Measurements from ENCODE around the gene HES3.

The HES3 gene

DNA sequence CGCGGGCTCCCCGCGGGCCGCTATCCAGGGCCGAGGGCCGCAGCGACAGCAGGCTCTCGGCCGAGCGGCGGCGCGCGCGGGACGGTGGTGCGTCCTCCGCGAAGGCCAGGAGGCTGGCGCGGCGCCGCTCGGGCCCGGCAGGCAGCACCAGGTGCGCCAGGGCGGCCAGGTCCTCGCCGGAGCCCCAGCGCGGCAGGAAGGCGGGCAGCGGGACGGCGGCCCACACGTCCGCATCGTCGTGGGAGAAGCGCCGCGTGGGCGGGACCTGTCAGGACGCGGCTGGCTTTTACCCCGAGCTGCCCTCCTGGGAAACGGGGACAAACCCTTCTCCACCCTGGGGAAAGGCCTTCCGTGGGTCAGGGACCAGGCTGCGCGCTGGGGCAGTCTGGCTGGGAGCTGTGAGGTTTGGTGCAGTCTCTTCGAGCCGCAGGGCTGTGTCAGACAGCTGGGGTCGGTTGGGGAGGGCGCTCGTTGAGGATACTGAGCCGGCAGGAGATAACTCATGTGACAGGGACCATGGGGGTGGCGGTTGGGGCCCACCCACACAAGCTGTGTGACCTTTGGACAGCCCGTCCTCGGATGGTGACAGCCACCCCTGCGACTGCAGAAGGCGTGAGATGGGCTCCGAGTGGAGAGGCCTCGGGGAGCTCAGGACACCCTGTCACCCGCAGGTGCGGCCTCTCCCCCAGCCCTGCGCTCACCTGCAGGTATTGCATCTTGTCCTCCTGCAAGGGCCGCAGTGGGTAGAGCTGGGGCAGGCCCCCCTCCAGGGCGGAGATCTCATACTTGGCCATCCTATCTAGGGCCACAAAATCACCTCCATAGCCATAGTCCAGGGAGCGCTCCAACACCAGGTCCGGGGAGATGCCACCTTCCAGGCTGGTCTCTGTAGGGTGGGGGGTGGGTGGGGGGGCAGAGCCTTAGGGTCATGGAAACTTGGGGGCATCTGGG is 6.0 kb downstream of the HES3 start:
- peaks cover 6% of the 10 kb centered on the region for H3K4me1 ChIP-seq (ENCODE audit: control insufficient read depth, low read depth, low read length)
- no peak overlapping the region for H3K9ac ChIP-seq (ENCODE audit: low read length)
- no peaks in the 10 kb centered on the region for H3K9me3 ChIP-seq (ENCODE audit: control insufficient read depth, low read depth, low read length)
- no peaks in the 10 kb centered on the region for H3K36me3 ChIP-seq (ENCODE audit: control insufficient read depth, low read depth, low read length)
- H3K4me3 ChIP-seq (ENCODE audit: low read length): peak overlapping the region; percentile 9
- peaks cover 36% of the 10 kb centered on the region for H3K27me3 ChIP-seq (ENCODE audit: control insufficient read depth, insufficient read depth, low read length)
- H3K27ac ChIP-seq (ENCODE audit: low read length): no peak overlapping the region

DNA sequence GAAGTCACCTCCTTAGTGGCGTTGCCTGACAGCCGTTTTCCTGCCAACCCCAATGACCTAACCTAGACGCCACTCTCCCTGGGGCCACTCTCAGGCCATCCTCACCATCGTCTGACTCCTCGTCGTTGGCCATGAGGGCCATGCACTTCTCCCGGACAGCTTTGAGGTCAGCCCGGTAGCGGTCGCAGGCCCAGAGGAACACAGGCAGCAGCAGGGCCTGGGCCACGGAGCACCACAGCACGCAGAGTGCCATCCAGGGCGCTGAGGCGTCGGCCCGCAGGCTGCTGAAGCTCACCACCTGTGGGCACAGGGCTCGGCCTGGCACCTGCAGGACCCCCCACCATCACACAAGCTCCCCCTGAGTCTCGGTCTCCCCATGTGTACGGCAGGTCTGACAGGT is 7.3 kb downstream of the HES3 start:
- H3K4me1 ChIP-seq (ENCODE audit: control insufficient read depth, low read depth, low read length): peaks cover 3% of the 10 kb centered on the region
- H3K4me3 ChIP-seq (ENCODE audit: low read length): no peak overlapping the region
- H3K9me3 ChIP-seq (ENCODE audit: control insufficient read depth, low read depth, low read length): no peaks in the 10 kb centered on the region
- no peak overlapping the region for H3K9ac ChIP-seq (ENCODE audit: low read length)
- H3K27me3 ChIP-seq (ENCODE audit: control insufficient read depth, insufficient read depth, low read length): peaks cover 36% of the 10 kb centered on the region
- H3K27ac ChIP-seq (ENCODE audit: low read length): no peak overlapping the region
- no peaks in the 10 kb centered on the region for H3K36me3 ChIP-seq (ENCODE audit: control insufficient read depth, low read depth, low read length)

DNA sequence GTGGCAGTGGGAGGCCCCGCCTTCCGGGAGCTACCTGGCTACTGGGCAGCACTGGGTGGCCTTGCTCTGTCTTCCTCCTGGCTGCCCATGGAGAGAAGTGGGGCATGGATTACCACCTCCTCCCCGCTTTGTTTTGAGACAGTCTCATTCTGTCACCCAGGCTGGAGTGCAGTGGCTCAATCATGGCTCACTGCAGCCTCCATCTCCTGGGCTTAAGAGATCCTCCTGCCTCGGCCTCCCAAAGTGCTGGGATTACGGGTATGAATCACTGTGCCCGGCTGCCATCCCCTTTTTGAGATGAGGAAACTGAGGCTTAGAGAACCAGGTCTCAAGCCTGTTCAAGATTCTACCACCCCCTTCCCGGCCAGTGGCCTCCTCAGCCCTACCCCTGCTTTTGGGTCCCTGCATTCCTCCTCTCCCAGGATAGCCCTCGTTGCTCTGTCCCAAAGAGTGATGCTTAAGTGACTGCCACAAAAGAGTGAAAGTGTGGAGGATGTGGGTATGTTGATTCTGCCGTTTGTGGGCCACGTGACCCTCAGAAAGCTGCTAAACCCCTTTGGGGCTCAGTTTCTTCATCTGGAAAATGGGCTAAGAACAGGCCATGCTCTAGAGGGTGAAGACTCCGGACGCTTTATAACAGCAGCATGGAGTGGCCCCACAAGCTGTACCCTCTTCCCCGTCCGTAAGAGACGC is 7.8 kb downstream of the HES3 start:
- no peak overlapping the region for H3K4me3 ChIP-seq (ENCODE audit: low read length)
- peaks cover 36% of the 10 kb centered on the region for H3K27me3 ChIP-seq (ENCODE audit: control insufficient read depth, insufficient read depth, low read length)
- H3K9me3 ChIP-seq (ENCODE audit: control insufficient read depth, low read depth, low read length): no peaks in the 10 kb centered on the region
- H3K27ac ChIP-seq (ENCODE audit: low read length): no peak overlapping the region
- no peak overlapping the region for H3K9ac ChIP-seq (ENCODE audit: low read length)
- no peaks in the 10 kb centered on the region for H3K4me1 ChIP-seq (ENCODE audit: control insufficient read depth, low read depth, low read length)
- no peaks in the 10 kb centered on the region for H3K36me3 ChIP-seq (ENCODE audit: control insufficient read depth, low read depth, low read length)

DNA sequence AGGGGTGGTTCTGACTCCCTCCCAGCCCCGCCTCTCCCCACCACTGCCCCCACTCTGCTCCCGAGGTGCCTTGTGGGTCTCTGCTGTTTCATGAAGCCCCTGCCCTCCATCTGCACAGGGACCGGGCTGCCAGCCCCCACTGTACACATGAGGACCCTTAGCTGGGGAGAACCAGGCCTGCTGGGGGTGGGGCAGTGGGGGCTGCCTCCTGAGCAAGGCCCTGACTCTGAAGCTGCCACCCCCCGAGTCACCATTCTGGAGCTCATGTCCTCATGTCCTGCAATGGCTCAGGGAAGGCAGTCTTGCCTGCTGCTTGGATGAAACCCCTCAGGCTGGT is 8.4 kb downstream of the HES3 start:
- Histone ChIP-seq H3K27ac (ENCODE audit: low read length) (no peak overlapping the region), H3K27me3 (ENCODE audit: control insufficient read depth, insufficient read depth, low read length) (peaks cover 36% of the 10 kb centered on the region), H3K9me3 (ENCODE audit: control insufficient read depth, low read depth, low read length) (no peaks in the 10 kb centered on the region), H3K9ac (ENCODE audit: low read length) (no peak overlapping the region), H3K4me3 (ENCODE audit: low read length) (no peak overlapping the region), H3K36me3 (ENCODE audit: control insufficient read depth, low read depth, low read length) (no peaks in the 10 kb centered on the region), H3K4me1 (ENCODE audit: control insufficient read depth, low read depth, low read length) (no peaks in the 10 kb centered on the region)

DNA sequence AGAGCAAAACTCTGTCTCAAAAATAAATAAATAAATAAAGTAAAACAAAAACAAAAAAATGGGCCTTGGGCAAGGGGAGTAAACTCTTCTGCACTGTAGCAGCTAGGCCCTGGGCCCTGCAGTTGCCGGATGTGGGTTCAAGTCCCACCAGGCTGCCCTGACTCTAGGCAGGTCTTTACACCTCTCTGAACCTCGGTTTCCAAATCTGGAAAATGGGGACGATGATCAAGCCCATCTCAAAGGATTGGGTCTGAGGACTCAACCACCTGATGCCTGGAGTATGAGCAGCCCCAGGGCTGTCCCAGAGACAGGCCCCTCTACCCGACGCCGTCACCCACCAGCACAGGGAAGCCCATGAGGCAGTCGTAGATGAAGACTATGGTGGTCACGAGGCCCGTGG is 9.4 kb downstream of the HES3 start:
- Histone ChIP-seq H3K4me3 (ENCODE audit: low read length) (no peak overlapping the region), H3K27me3 (ENCODE audit: control insufficient read depth, insufficient read depth, low read length) (peaks cover 27% of the 10 kb centered on the region), H3K4me1 (ENCODE audit: control insufficient read depth, low read depth, low read length) (no peaks in the 10 kb centered on the region), H3K27ac (ENCODE audit: low read length) (no peak overlapping the region), H3K9ac (ENCODE audit: low read length) (no peak overlapping the region), H3K36me3 (ENCODE audit: control insufficient read depth, low read depth, low read length) (no peaks in the 10 kb centered on the region), H3K9me3 (ENCODE audit: control insufficient read depth, low read depth, low read length) (no peaks in the 10 kb centered on the region)

DNA sequence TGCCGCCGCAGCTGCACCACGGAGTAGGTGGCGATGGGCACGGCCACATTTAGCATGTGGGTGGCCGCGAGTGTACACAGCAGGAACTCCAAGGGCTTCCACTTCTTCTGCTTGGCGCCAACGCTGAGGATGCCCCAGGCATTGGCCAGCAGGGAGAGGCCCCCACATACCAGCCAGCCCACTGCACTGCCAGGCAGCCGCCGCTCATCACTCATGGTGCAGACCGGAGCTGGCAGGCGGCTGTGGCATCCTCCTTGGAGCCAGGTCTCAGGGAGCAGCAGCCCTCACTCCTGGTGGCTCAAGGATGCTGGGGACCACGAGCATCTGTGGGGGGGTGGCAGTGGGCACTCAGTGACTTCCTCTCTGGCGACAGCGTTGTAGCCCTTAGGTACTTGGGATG is 10.7 kb downstream of the HES3 start:
- Histone ChIP-seq H3K27ac (ENCODE audit: low read length) (no peak overlapping the region), H3K4me3 (ENCODE audit: low read length) (no peak overlapping the region), H3K4me1 (ENCODE audit: control insufficient read depth, low read depth, low read length) (no peaks in the 10 kb centered on the region), H3K9me3 (ENCODE audit: control insufficient read depth, low read depth, low read length) (no peaks in the 10 kb centered on the region), H3K9ac (ENCODE audit: low read length) (no peak overlapping the region), H3K36me3 (ENCODE audit: control insufficient read depth, low read depth, low read length) (no peaks in the 10 kb centered on the region), H3K27me3 (ENCODE audit: control insufficient read depth, insufficient read depth, low read length) (peaks cover 29% of the 10 kb centered on the region)

DNA sequence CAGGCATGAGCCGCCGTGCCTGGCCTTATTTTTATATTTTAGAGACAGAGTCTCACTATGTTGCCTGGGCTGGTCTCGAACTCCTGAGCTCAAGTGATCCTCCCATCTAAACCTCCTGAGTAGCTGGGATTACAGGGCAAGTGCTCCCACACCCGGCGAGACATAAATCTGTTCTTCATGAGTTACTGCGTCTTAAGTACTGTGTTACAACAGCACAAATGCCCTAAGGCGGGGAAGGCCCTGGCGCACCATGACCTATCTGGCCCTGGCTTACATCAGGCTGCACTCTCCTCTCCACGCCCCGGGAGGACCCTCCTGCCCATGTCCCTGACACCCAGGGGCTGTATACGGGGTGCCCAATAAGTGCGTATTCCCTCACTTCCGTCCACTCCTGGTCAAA is 12.7 kb downstream of the HES3 start:
- H3K9ac ChIP-seq (ENCODE audit: low read length): no peak overlapping the region
- H3K27ac ChIP-seq (ENCODE audit: low read length): no peak overlapping the region
- peaks cover under 1% of the 10 kb centered on the region for H3K4me1 ChIP-seq (ENCODE audit: control insufficient read depth, low read depth, low read length)
- H3K4me3 ChIP-seq (ENCODE audit: low read length): no peak overlapping the region
- no peaks in the 10 kb centered on the region for H3K9me3 ChIP-seq (ENCODE audit: control insufficient read depth, low read depth, low read length)
- peaks cover 16% of the 10 kb centered on the region for H3K27me3 ChIP-seq (ENCODE audit: control insufficient read depth, insufficient read depth, low read length)
- no peaks in the 10 kb centered on the region for H3K36me3 ChIP-seq (ENCODE audit: control insufficient read depth, low read depth, low read length)

DNA sequence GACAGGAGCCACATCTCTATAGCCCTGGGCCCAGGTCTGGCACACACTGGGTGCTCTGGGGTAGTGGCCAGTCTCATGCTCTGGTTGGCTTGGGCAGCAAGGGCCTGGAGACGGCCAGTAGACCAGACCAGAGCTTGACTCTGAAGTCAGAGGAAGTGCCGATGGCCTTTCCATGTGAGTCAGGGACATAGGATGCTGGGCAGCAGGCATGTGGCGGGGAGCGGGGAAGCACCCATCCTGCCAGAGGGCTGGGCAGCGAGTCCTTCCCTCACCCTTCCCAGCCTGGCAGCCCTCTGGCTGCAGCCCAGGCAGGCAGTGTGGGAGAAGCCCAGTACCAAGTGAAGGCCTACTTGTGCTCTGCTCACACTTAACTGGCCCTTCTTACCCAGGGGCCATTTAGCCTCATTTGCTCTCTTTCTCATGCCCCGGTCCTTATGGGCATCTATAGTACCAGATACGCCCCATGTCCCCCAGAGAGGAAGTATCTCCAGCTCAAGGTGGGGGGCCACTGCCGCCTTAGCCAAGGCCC is 13.6 kb downstream of the HES3 start:
- no peak overlapping the region for H3K27ac ChIP-seq (ENCODE audit: low read length)
- H3K9ac ChIP-seq (ENCODE audit: low read length): no peak overlapping the region
- no peaks in the 10 kb centered on the region for H3K9me3 ChIP-seq (ENCODE audit: control insufficient read depth, low read depth, low read length)
- no peaks in the 10 kb centered on the region for H3K36me3 ChIP-seq (ENCODE audit: control insufficient read depth, low read depth, low read length)
- H3K4me3 ChIP-seq (ENCODE audit: low read length): no peak overlapping the region
- peaks cover 5% of the 10 kb centered on the region for H3K4me1 ChIP-seq (ENCODE audit: control insufficient read depth, low read depth, low read length)
- peaks cover 23% of the 10 kb centered on the region for H3K27me3 ChIP-seq (ENCODE audit: control insufficient read depth, insufficient read depth, low read length)

DNA sequence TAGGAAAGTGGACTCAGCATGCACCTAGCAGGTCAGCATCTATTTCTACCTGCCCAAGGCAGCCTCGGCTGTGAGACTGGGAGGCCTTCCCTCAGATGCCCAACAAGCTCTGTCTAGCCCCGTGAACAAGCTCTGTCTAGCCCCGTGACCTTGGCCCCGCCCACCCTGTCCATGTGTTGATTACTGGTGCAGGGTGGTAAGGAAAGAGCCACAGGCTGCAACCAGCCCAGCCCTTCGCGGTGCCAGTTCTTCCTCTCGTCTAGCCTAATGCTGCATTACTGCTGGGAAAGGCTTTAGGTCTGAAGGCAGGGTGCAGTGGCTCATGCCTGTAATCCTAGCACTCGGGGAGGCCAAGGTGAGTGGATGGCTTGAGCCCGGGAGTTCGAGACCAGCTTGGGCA is 14.7 kb downstream of the HES3 start:
- peaks cover 5% of the 10 kb centered on the region for H3K4me1 ChIP-seq (ENCODE audit: control insufficient read depth, low read depth, low read length)
- peaks cover 23% of the 10 kb centered on the region for H3K27me3 ChIP-seq (ENCODE audit: control insufficient read depth, insufficient read depth, low read length)
- no peak overlapping the region for H3K27ac ChIP-seq (ENCODE audit: low read length)
- H3K36me3 ChIP-seq (ENCODE audit: control insufficient read depth, low read depth, low read length): no peaks in the 10 kb centered on the region
- H3K9me3 ChIP-seq (ENCODE audit: control insufficient read depth, low read depth, low read length): no peaks in the 10 kb centered on the region
- H3K4me3 ChIP-seq (ENCODE audit: low read length): no peak overlapping the region
- no peak overlapping the region for H3K9ac ChIP-seq (ENCODE audit: low read length)

DNA sequence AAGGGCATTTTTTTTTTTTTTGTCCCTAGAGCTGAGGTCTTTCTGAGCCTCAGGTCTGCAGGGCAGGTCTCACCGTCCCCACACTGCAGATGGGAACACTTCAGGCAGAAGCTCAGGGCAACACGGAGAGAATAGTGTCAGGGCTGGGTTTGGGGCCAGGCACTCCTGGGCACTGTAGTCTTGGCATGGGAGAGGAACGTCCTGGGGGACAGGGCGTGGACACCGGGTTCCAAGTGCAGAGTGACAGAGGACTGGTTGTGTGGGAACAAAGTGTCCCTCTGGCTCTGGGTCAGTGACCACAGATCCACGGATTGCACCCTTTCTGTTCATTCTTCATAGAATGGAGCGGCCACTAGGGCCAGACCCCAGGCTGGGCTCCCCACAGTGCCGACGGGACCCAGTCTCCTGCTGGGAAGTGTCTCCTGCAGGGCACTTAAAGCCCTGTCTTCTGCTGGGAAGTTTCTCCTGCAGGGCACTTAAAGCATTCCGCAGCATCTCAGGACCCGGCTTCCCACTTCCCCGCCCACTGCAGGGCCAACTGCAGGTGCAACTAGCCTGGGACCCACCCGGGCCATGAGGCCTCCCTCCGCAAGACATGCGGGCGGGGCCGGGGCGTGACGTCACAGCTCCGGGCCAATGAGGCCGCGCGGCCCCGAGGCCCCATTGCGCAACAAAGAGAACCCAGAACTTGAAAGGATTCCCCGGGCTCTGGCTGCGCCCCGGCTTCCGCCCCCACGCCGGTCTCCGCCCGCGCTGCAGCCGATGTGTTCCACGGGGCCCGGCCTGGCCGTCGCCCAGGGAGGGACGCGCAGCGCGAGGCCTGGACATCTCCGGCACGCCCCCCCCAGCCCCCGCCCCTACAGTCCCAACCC is 15.7 kb downstream of the HES3 start:
- H3K9ac ChIP-seq (ENCODE audit: low read length): no peak overlapping the region
- no peak overlapping the region for H3K27ac ChIP-seq (ENCODE audit: low read length)
- H3K4me1 ChIP-seq (ENCODE audit: control insufficient read depth, low read depth, low read length): peaks cover 5% of the 10 kb centered on the region
- peak overlapping the region; percentile 57 for H3K4me3 ChIP-seq (ENCODE audit: low read length)
- peaks cover 23% of the 10 kb centered on the region for H3K27me3 ChIP-seq (ENCODE audit: control insufficient read depth, insufficient read depth, low read length)
- no peaks in the 10 kb centered on the region for H3K36me3 ChIP-seq (ENCODE audit: control insufficient read depth, low read depth, low read length)
- no peaks in the 10 kb centered on the region for H3K9me3 ChIP-seq (ENCODE audit: control insufficient read depth, low read depth, low read length)

DNA sequence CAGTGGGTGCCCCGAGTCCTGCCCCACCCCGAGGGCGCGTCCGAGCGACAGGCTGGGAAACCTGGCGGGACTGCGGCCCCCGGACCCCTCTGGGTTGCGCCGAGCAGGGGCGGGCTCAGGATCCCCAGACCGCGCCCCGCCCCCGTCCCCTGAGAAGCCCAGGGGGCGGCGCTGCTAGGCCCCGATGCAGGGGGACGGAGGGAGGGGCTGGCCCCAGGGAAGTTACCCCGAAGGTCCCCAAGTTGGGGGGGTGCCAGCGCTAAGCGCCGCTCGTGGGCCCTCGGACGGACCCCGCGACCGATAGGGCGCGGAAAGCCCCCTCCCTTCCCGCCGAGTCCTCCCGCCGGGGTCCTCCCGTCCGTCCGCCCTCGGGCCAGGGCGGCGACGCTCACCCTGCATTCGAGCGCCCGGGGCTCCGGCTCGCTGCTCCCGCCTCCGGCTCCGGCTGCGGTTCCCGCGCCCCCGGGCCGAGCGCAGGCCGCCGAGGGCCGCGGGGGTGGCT is 16.5 kb downstream of the HES3 start:
- no peak overlapping the region for H3K9ac ChIP-seq (ENCODE audit: low read length)
- H3K9me3 ChIP-seq (ENCODE audit: control insufficient read depth, low read depth, low read length): no peaks in the 10 kb centered on the region
- H3K27ac ChIP-seq (ENCODE audit: low read length): no peak overlapping the region
- peaks cover 5% of the 10 kb centered on the region for H3K4me1 ChIP-seq (ENCODE audit: control insufficient read depth, low read depth, low read length)
- H3K4me3 ChIP-seq (ENCODE audit: low read length): peak overlapping the region; percentile 57
- H3K36me3 ChIP-seq (ENCODE audit: control insufficient read depth, low read depth, low read length): no peaks in the 10 kb centered on the region
- H3K27me3 ChIP-seq (ENCODE audit: control insufficient read depth, insufficient read depth, low read length): peaks cover 23% of the 10 kb centered on the region

All from iPS-18a (cell line).